HG03442 (cell line): Measurements from ENCODE around the gene SMNDC1.
A peak's percentile ranks its signal among the peaks of the same experiment; 100 is the strongest.
"Not testable (repeated sequence)": the region's sequence is repeated elsewhere in the genome, so short reads cannot be mapped to it uniquely, and the experiment has no call there.

Source experiments
- ATAC-seq: cut with Tn5 transposase; IDR thresholded peaks from one replicate; pipeline ENCODE4 v1.9.1; 2021; ENCODE audit warnings: mild to moderate bottlenecking, moderate library complexity; ENCODE audit not compliant: unreplicated experiment

SMNDC1 gene

GRCh38 chr10:110304780-110305421, at the start of gene SMNDC1:
Gene SMNDC1 (minus strand): TSS chr10:110304920. CDS start chr10:110303587, 1,333 bp downstream.
- peak; percentile 91 for ATAC-seq

- peak; percentile 23 for ATAC-seq
Observed at GRCh38 chr10:110354322-110354766, 49.6 kb upstream of the SMNDC1 start.

- no peak for ATAC-seq
Observed at GRCh38 chr10:110353244-110354119, 48.8 kb upstream of the SMNDC1 start.

GRCh38 chr10:110352930-110353243, 48.2 kb upstream of the SMNDC1 start:
- ATAC-seq: no peak

DNA sequence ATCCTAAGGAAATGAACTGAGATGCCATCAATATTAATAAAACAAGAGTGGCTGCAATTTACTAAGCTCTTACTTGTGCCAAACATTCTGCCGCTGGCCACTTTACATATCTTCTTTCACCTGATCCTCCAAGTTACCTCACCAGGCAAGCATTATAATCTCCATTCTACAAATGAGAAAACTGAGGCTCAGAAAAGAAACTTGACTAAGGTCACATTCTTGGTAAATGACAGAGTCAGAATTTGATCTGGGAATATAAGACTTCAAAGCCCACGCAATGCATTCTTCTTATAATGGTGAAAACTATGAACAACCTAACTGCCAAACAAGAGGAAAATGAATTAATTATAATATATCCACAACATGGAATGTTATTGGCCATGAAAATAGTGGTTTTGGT, 46.1 kb upstream of the SMNDC1 start:
- ATAC-seq: no peak

DNA sequence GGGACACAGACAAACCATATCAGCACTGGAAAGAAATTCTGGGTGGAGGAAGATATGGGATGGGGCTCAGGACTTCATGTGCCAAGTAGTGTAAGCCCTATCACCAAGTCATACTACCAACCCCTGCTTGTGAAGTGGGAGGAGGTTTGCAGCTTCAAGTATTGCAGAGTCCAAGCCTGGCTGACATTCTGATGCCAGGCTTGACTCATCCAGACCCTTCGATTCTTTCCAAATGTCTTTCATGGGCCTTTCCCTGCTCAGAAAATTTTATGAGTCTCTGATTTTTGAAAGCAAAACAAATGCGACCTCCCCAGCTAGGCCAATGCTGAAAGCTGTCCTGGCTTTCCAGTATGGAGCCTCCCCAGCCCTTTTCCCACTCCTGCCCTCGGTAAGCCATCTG, 45.1 kb upstream of the SMNDC1 start:
- ATAC-seq: no peak

DNA sequence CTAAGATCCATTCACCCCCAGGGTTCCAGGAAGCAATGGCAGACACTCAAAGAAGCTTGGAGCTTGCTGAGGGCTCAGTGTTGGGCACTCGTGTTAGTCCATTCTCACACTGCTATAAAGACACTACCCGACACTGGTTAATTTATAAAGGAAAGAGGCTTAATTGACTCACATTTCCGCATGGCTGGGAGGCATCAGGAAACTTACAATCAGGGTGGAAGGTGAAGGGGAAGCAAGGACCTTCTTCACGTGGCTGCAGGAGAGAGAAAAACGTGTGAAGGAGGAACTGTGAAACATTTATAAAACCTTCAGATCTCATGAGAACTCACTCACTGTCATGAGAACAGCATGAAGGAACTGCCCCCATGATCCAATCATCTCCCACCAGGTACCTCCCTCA, 44.7 kb upstream of the SMNDC1 start:
- no peak for ATAC-seq

- ATAC-seq: no peak
Observed at GRCh38 chr10:110348336-110348735, 43.6 kb upstream of the SMNDC1 start.

DNA sequence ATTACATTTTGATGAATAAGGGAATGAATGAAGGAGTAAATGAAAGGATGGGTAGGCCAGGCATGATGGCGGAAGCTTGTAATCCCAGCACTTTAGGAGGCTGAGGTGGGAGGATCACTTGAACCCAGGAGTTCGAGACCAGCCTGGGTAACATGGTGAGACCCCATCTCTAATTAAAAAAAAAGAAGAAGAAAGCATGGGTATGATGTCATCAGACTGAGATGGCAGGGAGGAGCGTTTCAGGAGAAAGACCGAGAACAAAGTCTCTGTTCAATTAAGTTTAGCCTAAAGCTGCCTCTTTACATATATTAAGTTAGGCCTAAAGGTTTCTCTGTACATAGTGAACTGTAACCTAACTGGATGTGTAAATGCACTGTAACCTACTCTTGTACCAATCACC, 42.2 kb upstream of the SMNDC1 start:
- no peak for ATAC-seq

- ATAC-seq: no peak
Observed at GRCh38 chr10:110345286-110345685, 40.6 kb upstream of the SMNDC1 start.

DNA sequence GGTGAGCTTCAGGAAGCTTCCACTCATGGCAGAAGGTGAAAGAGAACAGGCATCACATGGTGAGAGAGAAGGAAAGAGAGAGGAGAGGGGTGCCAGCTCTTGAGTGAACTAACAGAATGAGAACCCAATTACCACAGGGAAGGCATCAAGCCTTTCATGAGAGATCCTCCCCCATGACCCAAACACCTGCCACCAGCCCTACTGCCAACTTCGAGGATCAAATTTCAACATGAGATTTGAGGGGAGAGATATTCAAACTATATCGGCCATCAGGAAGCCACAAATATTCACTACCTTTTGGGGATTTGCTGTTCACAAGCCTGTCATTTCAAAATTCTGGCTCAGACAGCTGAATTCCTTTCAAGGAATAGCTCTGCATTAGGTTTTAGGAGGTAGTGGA, 39.9 kb upstream of the SMNDC1 start:
- ATAC-seq: no peak

GRCh38 chr10:110343947-110344346, 39.2 kb upstream of the SMNDC1 start:
- ATAC-seq: no peak

- ATAC-seq: no peak
Observed at GRCh38 chr10:110340816-110341215, 36.1 kb upstream of the SMNDC1 start.

DNA sequence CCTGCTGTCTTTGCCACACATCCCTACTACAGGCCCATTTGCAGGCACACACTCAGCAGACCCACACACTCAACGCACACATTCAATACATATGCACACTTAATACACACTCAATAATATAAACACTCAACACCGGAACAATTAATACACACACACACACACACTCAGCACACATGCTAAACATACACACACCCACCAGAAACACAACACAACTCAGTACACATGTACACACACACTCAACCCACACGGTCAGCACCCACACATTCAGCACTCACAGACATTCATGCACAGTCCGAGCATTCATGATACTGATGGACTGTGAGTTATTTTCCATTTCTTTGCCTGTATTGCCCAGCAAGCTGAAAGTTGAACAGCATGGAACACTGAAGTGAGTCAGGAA, 35.4 kb upstream of the SMNDC1 start:
- no peak for ATAC-seq

DNA sequence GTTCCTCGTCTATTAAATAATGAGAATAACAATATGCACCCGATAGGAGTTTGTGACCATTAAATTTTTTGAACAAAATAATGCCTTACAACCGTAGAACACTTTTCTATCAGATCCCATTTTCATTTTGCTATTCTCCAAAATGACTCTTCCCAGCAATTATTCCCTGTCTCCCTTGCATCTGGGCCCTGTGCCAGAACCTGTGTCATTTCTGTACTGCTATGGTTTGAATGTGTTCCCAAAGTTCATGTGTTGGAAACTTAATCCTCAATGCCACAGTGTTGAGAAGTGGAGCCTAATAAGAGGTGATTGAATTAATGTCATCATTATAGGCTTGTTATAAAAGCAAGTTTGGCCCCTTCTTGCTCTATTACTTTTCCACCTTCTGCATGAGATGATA, 33.2 kb upstream of the SMNDC1 start:
- ATAC-seq: no peak

DNA sequence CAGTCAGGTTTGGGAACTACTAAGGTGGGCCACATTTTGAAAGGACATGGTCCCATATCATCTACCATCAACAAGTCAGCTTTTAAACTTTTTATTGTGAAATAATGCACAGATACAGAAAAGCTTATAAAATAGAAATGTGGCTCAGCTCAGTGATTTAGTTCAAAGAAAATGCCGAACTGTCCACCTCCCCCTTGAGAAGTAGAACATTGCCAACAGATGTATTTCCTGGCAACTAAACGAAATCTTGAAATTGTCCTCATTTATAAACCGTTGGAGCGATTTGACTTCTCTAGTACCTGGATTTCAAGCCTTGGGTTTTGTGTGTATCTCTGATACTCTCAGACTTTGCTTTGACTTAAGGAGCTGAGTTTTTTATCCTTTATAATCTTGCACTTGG, 32.7 kb upstream of the SMNDC1 start:
- ATAC-seq: no peak

- ATAC-seq: no peak
Observed at GRCh38 chr10:110336111-110336721, 31.5 kb upstream of the SMNDC1 start.

DNA sequence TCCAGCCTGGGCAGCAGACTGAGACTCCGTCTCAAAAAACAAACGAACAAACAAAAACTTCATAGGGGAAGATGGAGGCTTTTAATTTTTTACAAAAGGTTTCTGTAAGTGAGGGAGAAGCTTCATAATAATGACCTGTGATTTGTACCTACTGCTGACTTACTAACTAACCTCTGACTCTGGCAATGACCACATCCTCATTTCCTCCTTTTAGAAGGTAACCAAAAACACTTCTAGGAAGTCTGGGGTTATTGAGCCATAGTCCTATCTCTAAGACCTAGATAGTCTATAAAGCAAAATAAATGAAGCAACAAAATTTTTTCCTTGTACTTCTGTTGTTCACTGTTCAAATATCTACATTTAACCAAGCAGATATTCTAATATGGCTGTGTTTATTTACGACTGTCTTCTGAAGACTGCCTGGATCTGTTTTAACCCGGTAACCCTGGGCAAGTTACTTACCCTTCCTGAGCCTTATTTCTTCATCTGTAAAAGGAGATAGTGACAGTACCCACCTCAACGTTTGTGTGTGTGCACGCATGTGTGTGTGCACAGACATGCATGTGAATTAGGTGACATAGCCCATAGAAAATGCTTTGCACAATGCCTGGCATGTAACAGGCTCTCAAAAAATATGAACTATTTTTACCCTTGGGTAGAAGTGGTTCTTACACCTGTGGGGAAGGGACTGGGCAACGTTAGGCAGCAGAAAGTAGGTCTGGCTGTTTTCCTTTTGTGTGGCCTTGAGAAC, 30.8 kb upstream of the SMNDC1 start:
- no peak for ATAC-seq

GRCh38 chr10:110334061-110334656, 29.4 kb upstream of the SMNDC1 start:
- no peak for ATAC-seq

DNA sequence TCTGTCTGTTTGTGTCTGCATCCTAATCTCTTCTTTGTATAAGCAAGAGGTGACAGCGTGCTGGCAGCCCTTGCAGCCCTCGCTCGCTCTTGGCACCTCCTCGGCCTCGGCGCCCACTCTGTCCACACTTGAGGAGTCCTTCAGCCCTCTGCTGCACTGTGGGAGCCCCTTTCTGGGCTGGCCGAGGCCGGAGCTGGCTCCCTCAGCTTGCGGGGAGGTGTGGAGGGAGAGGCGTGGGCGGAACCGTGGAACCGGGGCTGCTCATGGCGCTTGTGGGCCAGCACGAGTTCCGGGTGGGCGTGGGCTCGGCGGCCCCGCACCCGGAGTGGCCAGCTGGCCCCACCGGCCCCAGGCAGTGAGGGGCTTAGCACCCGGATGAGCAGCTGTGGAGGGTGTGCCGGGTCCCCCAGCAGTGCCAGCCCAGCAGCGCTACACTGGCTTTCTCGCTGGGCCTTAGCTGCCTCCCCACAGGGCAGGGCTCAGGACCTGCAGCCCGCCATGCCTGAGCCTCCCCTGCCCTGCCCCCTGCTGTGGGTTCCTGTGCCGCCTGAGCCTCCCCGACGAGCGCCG, 26.6 kb upstream of the SMNDC1 start:
- ATAC-seq: not testable (repeated sequence)

- ATAC-seq: no peak
Observed at GRCh38 chr10:110330675-110331074, 26.0 kb upstream of the SMNDC1 start.
